PFSK-1 (cell line): ENCODE measurements around the gene SERPINB4.

Experiments
- FOXP2 ChIP-seq: optimal IDR thresholded peaks from 2 replicates; pipeline ENCODE3; 2011; ENCODE audit warnings: borderline replicate concordance, control low read depth, inconsistent platforms; ENCODE audit not compliant: insufficient read depth; ENCODE audit errors: extremely low read length, extremely low read depth
- POLR2AphosphoS5 ChIP-seq: IDR thresholded peaks from 2 replicates; pipeline ENCODE4 v1.6.1; 2012; ENCODE audit warnings: low read depth, mild to moderate bottlenecking, control low read depth, low read length, moderate library complexity
- REST ChIP-seq, 2 experiments: IDR thresholded peaks; 2 replicates each; pipeline versions ENCODE4 v1.6.1 to v1.8.0; 2011 to 2012; ENCODE audit warnings: low read depth in 2 of 2, low read length in 2 of 2, control low read depth in 1 of 2, inconsistent platforms in 1 of 2, mild to moderate bottlenecking in 1 of 2, moderate library complexity in 1 of 2; ENCODE audit not compliant: insufficient read depth in 1 of 2
- SIN3A ChIP-seq: IDR thresholded peaks from 2 replicates; pipeline ENCODE4 v1.6.1; 2012; ENCODE audit warnings: mild to moderate bottlenecking, low read length, moderate library complexity, borderline replicate concordance; ENCODE audit not compliant: insufficient read depth
- TAF1 ChIP-seq: IDR thresholded peaks from 2 replicates; pipeline ENCODE4 v1.6.1; 2012; ENCODE audit warnings: low read length, control low read depth, borderline replicate concordance; ENCODE audit not compliant: insufficient read depth

The SERPINB4 gene

GRCh38 chr18:63590966-63591695 is 52.9 kb downstream of the SERPINB4 start:
- TF ChIP-seq REST (IDR thresholded peaks at IDR 0.05; ENCODE audit: insufficient read depth in 1 of 2, low read depth in 2 of 2, low read length in 2 of 2) (no peak), TAF1 (no peak), SIN3A (no peak), FOXP2 (no peak), POLR2AphosphoS5 (no peak)

- no peak for TF ChIP-seq SIN3A
Observed at GRCh38 chr18:63590373-63590772, 53.7 kb downstream of the SERPINB4 start.

- TF ChIP-seq FOXP2 (no peak), SIN3A (no peak), TAF1 (no peak), POLR2AphosphoS5 (no peak), REST (IDR thresholded peaks at IDR 0.05; ENCODE audit: insufficient read depth in 1 of 2, low read depth in 2 of 2, low read length in 2 of 2) (no peak)
Observed at GRCh38 chr18:63588909-63589308, 55.1 kb downstream of the SERPINB4 start.
